GM12864 (cell line): ENCODE results near the gene LIN7C.

Experiments
- DNase-seq: peaks from one replicate; pipeline ENCODE4 v3.0.0-alpha.2; 2011; ENCODE audit warnings: low read depth
- H3K4me3 ChIP-seq: 2 replicates; pipeline ENCODE4 v1.5.1; 2011; ENCODE audit warnings: mild to moderate bottlenecking, low read depth, low read length, control low read depth
- TF ChIP-seq, protein P1 (sequence below): IDR thresholded peaks from 2 replicates; pipeline ENCODE4 v1.5.1; 2011; ENCODE audit warnings: low read depth, mild to moderate bottlenecking, moderate library complexity, low read length, control low read depth, inconsistent platforms; ENCODE audit errors: missing control alignments

Gene LIN7C

DNA sequence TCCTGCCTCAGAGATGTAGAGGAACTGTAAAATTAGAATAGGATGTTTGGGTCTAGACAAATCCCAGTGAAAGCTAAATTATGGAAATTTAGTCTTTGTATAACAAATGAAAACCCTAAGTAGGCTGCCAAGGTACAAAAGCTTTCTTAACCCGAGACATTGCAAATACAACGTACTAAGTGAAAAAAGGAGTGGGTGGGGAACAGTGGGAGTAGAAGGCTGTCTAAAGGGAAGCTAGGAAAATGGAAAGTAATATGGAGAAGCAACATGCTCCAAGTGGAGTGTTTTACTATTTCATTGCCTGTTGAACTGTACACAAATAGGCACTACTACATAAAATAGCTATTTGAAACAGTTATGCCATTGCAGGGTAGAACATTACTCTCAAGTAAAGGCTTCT is 6.8 kb upstream of the LIN7C start:
- no peak overlapping the region for H3K4me3 ChIP-seq
- TF ChIP-seq, protein P1, sequence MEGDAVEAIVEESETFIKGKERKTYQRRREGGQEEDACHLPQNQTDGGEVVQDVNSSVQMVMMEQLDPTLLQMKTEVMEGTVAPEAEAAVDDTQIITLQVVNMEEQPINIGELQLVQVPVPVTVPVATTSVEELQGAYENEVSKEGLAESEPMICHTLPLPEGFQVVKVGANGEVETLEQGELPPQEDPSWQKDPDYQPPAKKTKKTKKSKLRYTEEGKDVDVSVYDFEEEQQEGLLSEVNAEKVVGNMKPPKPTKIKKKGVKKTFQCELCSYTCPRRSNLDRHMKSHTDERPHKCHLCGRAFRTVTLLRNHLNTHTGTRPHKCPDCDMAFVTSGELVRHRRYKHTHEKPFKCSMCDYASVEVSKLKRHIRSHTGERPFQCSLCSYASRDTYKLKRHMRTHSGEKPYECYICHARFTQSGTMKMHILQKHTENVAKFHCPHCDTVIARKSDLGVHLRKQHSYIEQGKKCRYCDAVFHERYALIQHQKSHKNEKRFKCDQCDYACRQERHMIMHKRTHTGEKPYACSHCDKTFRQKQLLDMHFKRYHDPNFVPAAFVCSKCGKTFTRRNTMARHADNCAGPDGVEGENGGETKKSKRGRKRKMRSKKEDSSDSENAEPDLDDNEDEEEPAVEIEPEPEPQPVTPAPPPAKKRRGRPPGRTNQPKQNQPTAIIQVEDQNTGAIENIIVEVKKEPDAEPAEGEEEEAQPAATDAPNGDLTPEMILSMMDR: no peak
- no peak for DNase-seq

DNA sequence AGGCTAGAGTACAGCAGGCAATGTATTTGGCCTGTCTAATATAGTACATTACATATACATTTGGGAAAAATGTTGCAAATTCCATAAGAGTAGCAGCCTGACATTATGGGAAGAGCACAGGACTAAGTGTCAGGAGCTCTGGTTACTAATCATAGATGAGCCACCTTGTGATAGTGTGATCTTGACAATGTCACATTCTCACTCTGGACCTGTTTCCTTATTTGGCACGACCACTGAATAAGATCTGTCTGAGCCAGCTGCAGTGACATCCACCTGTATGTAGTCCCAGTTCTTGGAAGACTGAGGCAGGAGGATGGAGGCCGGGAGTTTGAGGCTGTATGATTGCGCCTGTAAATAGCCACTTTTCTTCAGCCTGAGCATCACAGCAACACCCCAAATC is 5.7 kb upstream of the LIN7C start:
- TF ChIP-seq, protein P1: no peak
- no peak for DNase-seq
- no peak overlapping the region for H3K4me3 ChIP-seq

DNA sequence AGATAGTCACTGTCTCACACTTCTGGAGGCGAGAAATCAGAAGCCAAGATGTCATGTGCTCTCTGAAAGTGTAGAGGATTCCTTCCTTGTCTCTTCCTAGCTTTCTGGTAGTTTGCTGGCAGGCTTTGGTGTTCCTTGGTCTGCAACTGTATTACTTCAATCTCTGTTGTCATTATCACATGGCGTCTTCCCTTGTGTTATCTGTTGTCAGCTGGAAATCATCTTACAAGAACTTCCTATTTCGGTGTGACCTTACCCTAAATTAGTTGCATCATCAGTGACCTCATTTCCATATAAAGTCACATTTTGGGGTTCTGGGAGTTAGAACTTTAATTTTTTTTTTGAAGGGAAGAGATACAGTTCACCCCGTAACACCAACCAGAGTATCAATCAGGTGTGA is 3.3 kb upstream of the LIN7C start:
- DNase-seq: no peak
- TF ChIP-seq, protein P1: no peak
- no peak overlapping the region for H3K4me3 ChIP-seq

DNA sequence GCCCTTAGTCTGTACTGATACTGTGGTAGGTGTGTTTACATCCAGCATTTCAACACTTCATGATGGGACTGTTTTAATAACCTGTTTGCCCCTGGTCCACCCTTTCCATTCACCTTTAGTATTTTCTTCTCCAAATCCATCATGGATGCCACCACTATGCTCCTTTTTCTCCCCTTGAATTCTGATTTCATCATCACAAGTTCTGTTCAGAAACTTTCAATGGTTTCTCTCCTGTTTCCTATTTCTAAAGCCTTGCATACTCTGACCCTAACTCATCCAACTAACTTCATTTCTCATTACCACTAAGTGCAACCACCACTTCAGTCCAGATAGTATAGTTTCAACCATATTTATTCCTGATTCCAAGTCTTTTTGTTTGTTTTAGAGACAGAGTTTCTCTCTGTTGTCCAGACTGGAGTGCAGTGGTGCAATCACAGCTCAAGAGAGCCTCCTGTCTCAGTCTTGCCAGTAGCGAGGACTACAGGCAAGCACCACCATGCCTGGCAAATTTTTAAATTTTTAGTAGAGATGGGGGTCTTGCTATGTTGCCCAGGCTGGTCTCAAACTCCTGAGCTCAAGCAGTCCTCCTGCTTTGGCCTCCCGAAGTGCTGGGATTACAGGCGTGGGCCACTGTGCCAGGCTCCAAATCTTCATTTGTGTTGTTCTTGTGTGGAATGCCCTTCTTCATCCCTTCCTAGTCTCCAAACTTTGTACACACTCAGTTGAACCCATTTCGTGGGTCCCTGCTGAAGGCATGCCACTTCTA is 1.2 kb upstream of the LIN7C start:
- peak overlapping the region; percentile 79; the same call in 1 of the 2 replicates for H3K4me3 ChIP-seq
- TF ChIP-seq, protein P1: no peak
- DNase-seq: no peak

GRCh38 chr11:27505781-27506180 is 788 bp downstream of the LIN7C start:
- TF ChIP-seq, protein P1: no peak
- no peak for DNase-seq
- H3K4me3 ChIP-seq: peak overlapping the region; percentile 79

DNA sequence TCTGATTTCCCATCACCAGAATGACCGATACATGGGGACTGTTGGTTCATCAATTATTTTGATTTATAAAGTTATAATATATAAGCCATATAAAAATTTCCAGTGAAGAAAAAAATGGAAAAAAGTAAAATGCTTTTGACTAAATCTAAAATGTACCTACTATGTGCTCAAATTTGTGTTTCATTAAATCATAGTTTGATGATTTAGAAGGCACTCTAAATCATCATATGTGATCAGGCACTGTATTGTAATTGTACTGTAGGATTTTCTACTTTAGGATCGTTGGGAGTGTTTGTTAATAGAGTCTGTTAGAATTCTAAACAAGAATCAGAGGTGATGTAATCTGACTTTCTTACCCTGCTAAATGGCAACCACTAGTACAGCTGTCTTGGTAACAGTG is 2.4 kb downstream of the LIN7C start:
- TF ChIP-seq, protein P1: no peak
- no peak overlapping the region for H3K4me3 ChIP-seq
- DNase-seq: no peak

GRCh38 chr11:27501100-27501499 is 5.5 kb downstream of the LIN7C start:
- H3K4me3 ChIP-seq: no peak overlapping the region
- TF ChIP-seq, protein P1: no peak
- no peak for DNase-seq
